GM23338 (cell line): ENCODE results near the gene FAM153A. TPM values are rescaled to one million over a fixed set of nuclear protein-coding genes. Genes with fewer than 3 reads are reported as not detected.
A peak's percentile ranks its signal among the peaks of the same experiment; 100 is the strongest.
"Not testable (repeated sequence)": the region's sequence is repeated elsewhere in the genome, so short reads cannot be mapped to it uniquely, and the experiment has no call there.

Source experiments
- ATAC-seq: fragments of 200-7000 bp; cut with Tn5 transposase; 3 replicates; pipeline ENCODE4 v1.9.1; 2020
- DNase-seq: peaks from one replicate; pipeline ENCODE4 v3.0.0-alpha.2; 2015; ENCODE audit warnings: low spot score
- H2AFZ ChIP-seq: fragments of 200-600 bp; sonication (generic); 2 replicates; pipeline ENCODE4 v1.8.0; 2016; ENCODE audit warnings: antibody characterized with exemption, mild to moderate bottlenecking, moderate library complexity
- H3F3A ChIP-seq: fragments of 200-600 bp; sonication (generic); replicated peaks from 2 replicates; pipeline ENCODE4 v1.8.0; 2017; ENCODE audit warnings: antibody characterized with exemption, mixed run types, low read depth
- H3K27ac ChIP-seq: fragments of 200-600 bp; sonication (generic); 2 replicates; pipeline ENCODE4 v1.6.1; 2016; ENCODE audit warnings: low read depth
- H3K27me3 ChIP-seq: fragments of 200-600 bp; sonication (generic); 2 replicates; pipeline ENCODE4 v1.8.0; 2016; ENCODE audit warnings: mild to moderate bottlenecking, mixed run types, moderate library complexity; ENCODE audit not compliant: insufficient read depth
- H3K36me3 ChIP-seq: fragments of 200-600 bp; sonication (generic); 2 replicates; pipeline ENCODE4 v1.8.0; 2016; ENCODE audit warnings: mild to moderate bottlenecking; ENCODE audit not compliant: insufficient read depth
- H3K4me1 ChIP-seq: fragments of 200-600 bp; sonication (generic); 2 replicates; pipeline ENCODE4 v1.8.0; 2016; ENCODE audit warnings: mild to moderate bottlenecking, moderate library complexity; ENCODE audit not compliant: insufficient read depth
- H3K4me2 ChIP-seq: fragments of 200-600 bp; sonication (generic); 2 replicates; pipeline ENCODE4 v1.7.1; 2017; ENCODE audit warnings: mixed run types
- H3K4me3 ChIP-seq: fragments of 200-600 bp; sonication (generic); 2 replicates; pipeline ENCODE4 v1.6.1; 2016; ENCODE audit warnings: mixed run types
- H3K79me2 ChIP-seq: fragments of 200-600 bp; sonication (generic); replicated peaks from 2 replicates; pipeline ENCODE4 v1.8.0; 2017; ENCODE audit warnings: mild to moderate bottlenecking; ENCODE audit not compliant: insufficient read depth
- H3K9me2 ChIP-seq: fragments of 200-600 bp; sonication (generic); 2 replicates; pipeline ENCODE4 v1.8.0; 2017; ENCODE audit not compliant: insufficient read depth
- H4K20me1 ChIP-seq: fragments of 200-600 bp; sonication (generic); replicated peaks from 2 replicates; pipeline ENCODE4 v1.8.0; 2017; ENCODE audit warnings: mild to moderate bottlenecking; ENCODE audit not compliant: insufficient read depth
- H3K27ac Mint-ChIP-seq: 2 replicates; pipeline ENCODE4 v1.8.0; 2020; ENCODE audit warnings: inconsistent platforms, mild to moderate bottlenecking, moderate library complexity, mixed read lengths
- H3K27me3 Mint-ChIP-seq: 3 replicates; pipeline ENCODE4 v1.8.0; 2022; ENCODE audit warnings: low read depth, mild to moderate bottlenecking, moderate library complexity, mixed read lengths, inconsistent platforms; ENCODE audit not compliant: insufficient read depth, poor library complexity
- H3K36me3 Mint-ChIP-seq: 3 replicates; pipeline ENCODE4 v1.8.0; 2021; ENCODE audit warnings: low read depth, mild to moderate bottlenecking, inconsistent platforms, moderate library complexity, mixed read lengths
- H3K4me1 Mint-ChIP-seq: 3 replicates; pipeline ENCODE4 v1.8.0; 2020; ENCODE audit warnings: mild to moderate bottlenecking, inconsistent platforms, mixed read lengths
- H3K4me3 Mint-ChIP-seq: 3 replicates; pipeline ENCODE4 v1.8.0; 2021; ENCODE audit warnings: moderate library complexity, mild to moderate bottlenecking, inconsistent platforms, mixed read lengths
- H3K9me3 Mint-ChIP-seq: 3 replicates; pipeline ENCODE4 v1.8.0; 2020; ENCODE audit warnings: moderate library complexity, mild to moderate bottlenecking, inconsistent platforms, mixed read lengths
- CTCF ChIP-seq, 2 experiments: fragments of 200-600 bp in 1 of 2; sonication (generic) in 1 of 2; conservative IDR thresholded peaks; 2 replicates each; pipeline versions ENCODE4 v1.5.1 to v1.6.1; 2016 to 2017; ENCODE audit warnings: antibody characterized with exemption in 2 of 2, low read depth in 2 of 2, mild to moderate bottlenecking in 2 of 2, moderate library complexity in 1 of 2
- polyA plus RNA-seq: library from polyadenylated mRNA; unstranded; fragments of >200 nt; fragmentation: Nextera tagmentation; extraction: Ambion mirVana; gene quantifications from 2 replicates; pipeline ENCODE4 v1.2.1, GENCODE V29; 2016
- total RNA-seq: library from RNA; depleted of rRNA; stranded (reverse); fragments of >200 nt; shearing (Covaris generic); gene quantifications from 2 replicates; pipeline ENCODE4 v1.2.3, GENCODE V29; 2014

The FAM153A gene
- total and polyA plus RNA-seq, 2 experiments from 2014 or later, result not detected

GRCh38 chr5:177798237-177798840 lies 15.6 kb upstream of the FAM153A start:
- H3K27ac ChIP-seq, H3F3A ChIP-seq, H3K27me3 ChIP-seq, H3K36me3 Mint-ChIP-seq, H3K4me1 ChIP-seq, H4K20me1 ChIP-seq, H3K4me1 Mint-ChIP-seq, H3K4me3 Mint-ChIP-seq, H3K4me2 ChIP-seq, H3K36me3 ChIP-seq, H3K27ac Mint-ChIP-seq, H3K9me3 Mint-ChIP-seq, H3K9me2 ChIP-seq, H3K79me2 ChIP-seq, H3K27me3 Mint-ChIP-seq, H3K4me3 ChIP-seq, H2AFZ ChIP-seq: not testable (repeated sequence)
- TF ChIP-seq CTCF (conservative IDR thresholded peaks at IDR 0.05; ENCODE audit: low read depth in 2 of 2), result peak in 1 of 2 experiments; percentile 30; a peak in 1 of 4 replicates
- DNase-seq (peak; percentile 0), ATAC-seq (peak; percentile 82)

- not testable (repeated sequence) for H3K27ac Mint-ChIP-seq, H3K79me2 ChIP-seq, H3K4me3 ChIP-seq
Measured at GRCh38 chr5:177793272-177793671, 10.6 kb upstream of the FAM153A start.

GRCh38 chr5:177791649-177792048 lies 8.9 kb upstream of the FAM153A start:
- H3K4me3 ChIP-seq, H3K9me2 ChIP-seq, H3K27ac ChIP-seq, H3K4me1 ChIP-seq, H3K4me2 ChIP-seq, H3K79me2 ChIP-seq, H2AFZ ChIP-seq, H3F3A ChIP-seq, H4K20me1 ChIP-seq, H3K36me3 ChIP-seq, H3K27ac Mint-ChIP-seq, H3K4me3 Mint-ChIP-seq, H3K27me3 ChIP-seq, H3K4me1 Mint-ChIP-seq, H3K36me3 Mint-ChIP-seq, H3K27me3 Mint-ChIP-seq, ATAC-seq, DNase-seq: not testable (repeated sequence)
- peaks cover 13% of the 10 kb centered on the region; the same call in 1 of the 3 replicates for H3K9me3 Mint-ChIP-seq

More at GRCh38 chr5:177793272-177793671, 10.6 kb upstream of the FAM153A start:
- H3K4me1 ChIP-seq, H3K4me2 ChIP-seq, H3K9me2 ChIP-seq, H3K4me3 Mint-ChIP-seq, H3K36me3 Mint-ChIP-seq, H2AFZ ChIP-seq, H3K27me3 Mint-ChIP-seq, H3K36me3 ChIP-seq, H4K20me1 ChIP-seq, H3K27ac ChIP-seq, H3F3A ChIP-seq, H3K4me1 Mint-ChIP-seq, DNase-seq, H3K27me3 ChIP-seq, H3K9me3 Mint-ChIP-seq, ATAC-seq: not testable (repeated sequence)

DNA sequence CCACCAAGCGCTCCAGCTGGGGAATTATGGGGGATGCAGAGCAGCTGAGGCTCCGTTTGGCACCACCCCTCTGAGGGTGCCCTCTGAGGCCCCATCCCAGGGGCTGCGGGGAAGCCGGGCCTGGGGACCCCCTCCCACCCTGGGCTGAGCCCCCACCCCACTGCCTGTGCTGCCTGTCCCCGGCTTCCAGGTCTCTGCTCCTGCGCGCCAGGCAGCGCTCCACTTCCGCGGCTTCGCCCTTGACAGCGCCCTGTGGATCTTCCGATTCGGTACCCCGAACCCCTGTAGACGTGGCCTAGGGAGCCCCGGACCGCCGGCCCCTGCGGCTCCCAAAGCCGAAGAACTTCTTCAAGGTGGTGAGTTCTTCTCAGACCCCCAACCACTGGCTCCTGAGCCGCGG lies 530 bp downstream of the FAM153A start:
- H3K79me2 ChIP-seq, H3K36me3 Mint-ChIP-seq, H3K4me1 Mint-ChIP-seq, H2AFZ ChIP-seq, H3F3A ChIP-seq, H3K4me3 ChIP-seq, H3K4me3 Mint-ChIP-seq, H3K4me2 ChIP-seq, H3K4me1 ChIP-seq, H3K36me3 ChIP-seq, H3K27ac ChIP-seq, DNase-seq, H3K27me3 Mint-ChIP-seq, H4K20me1 ChIP-seq, H3K27me3 ChIP-seq, H3K9me2 ChIP-seq, H3K27ac Mint-ChIP-seq, ATAC-seq: not testable (repeated sequence)
- H3K9me3 Mint-ChIP-seq, result peaks cover 12% of the 10 kb centered on the region; the same call in 2 of the 3 replicates

DNA sequence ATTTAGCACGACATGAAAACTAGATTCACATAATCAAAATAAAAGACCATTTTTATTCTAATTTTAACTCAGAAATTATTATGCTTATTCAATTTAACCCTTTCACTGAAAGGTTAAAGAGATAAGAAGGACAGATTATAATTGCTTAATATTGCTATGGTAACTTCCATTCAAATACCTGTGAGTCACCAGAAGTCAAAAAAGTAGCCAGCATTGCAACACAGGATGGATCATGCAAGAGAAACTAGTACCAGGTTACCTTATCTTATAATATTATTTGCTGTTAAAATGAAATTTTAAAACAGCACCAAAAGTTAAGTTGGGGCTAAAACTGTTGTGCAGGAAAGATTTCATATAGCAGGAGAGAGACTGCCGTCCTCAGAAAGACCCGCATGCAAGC lies 11.5 kb downstream of the FAM153A start:
- not testable (repeated sequence) for ATAC-seq, H3K36me3 Mint-ChIP-seq, H3K27me3 ChIP-seq, H3K79me2 ChIP-seq, H2AFZ ChIP-seq, H3K9me2 ChIP-seq, H3K9me3 Mint-ChIP-seq, H3K4me3 ChIP-seq, H3K4me2 ChIP-seq, H3K27me3 Mint-ChIP-seq, H3K4me3 Mint-ChIP-seq, DNase-seq, H3K27ac Mint-ChIP-seq, H3K4me1 ChIP-seq, H3F3A ChIP-seq, H3K36me3 ChIP-seq, H4K20me1 ChIP-seq, H3K4me1 Mint-ChIP-seq, H3K27ac ChIP-seq

DNA sequence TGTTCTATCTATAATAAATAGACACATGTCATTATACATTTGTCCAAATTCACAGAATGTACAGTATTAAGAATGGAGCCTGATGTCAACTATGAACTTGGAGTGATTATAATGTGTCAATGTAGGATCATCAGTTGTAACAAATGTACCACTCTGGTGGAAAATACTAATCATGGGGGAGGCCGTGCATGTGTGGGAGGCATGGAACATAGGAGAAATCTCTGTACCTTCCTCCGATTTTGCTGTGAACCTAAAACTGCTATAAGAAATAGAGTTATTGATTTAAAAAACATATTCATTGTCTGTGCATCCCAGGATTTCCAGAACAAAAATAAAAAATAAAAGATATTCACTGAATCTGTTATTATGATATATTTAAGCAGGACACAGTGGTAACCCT lies 12.1 kb downstream of the FAM153A start:
- H3K27me3 Mint-ChIP-seq, H3K4me3 ChIP-seq, H2AFZ ChIP-seq, H4K20me1 ChIP-seq, H3K27ac ChIP-seq, H3K4me1 ChIP-seq, H3K4me1 Mint-ChIP-seq, H3K27ac Mint-ChIP-seq, H3K79me2 ChIP-seq, H3F3A ChIP-seq, ATAC-seq, H3K9me3 Mint-ChIP-seq, H3K4me3 Mint-ChIP-seq, H3K9me2 ChIP-seq, H3K4me2 ChIP-seq, H3K27me3 ChIP-seq, DNase-seq, H3K36me3 Mint-ChIP-seq, H3K36me3 ChIP-seq: not testable (repeated sequence)
